Lung (tissue), 12 donors: ENCODE measurements around the gene TAGLN. TPM values are rescaled to one million over a fixed set of nuclear protein-coding genes. Genes with fewer than 3 reads are reported as not detected.

Experiments
- ATAC-seq: fragments of 200-7000 bp; cut with Tn5 transposase; one replicate; pipeline ENCODE4 v1.9.1; 2020; ENCODE audit warnings: moderate number of reproducible peaks; ENCODE audit not compliant: insufficient read depth, low FRiP score
- DNase-seq, 3 donors: peaks; one replicate each; pipeline ENCODE4 v3.0.0-alpha.2; 2013 to 2017
- H3K27ac ChIP-seq, 2 donors: one replicate each; pipeline ENCODE4 v1.5.1; 2013; ENCODE audit warnings: mild to moderate bottlenecking in 2 of 2, moderate library complexity in 2 of 2, control low read depth in 1 of 2, inconsistent platforms in 1 of 2, low read depth in 1 of 2, low read length in 1 of 2
- H3K27me3 ChIP-seq, 3 donors: one replicate each; pipeline ENCODE4 v1.5.1; 2013; ENCODE audit warnings: low read length in 2 of 3; ENCODE audit not compliant: control insufficient read depth in 3 of 3, insufficient read depth in 3 of 3
- H3K36me3 ChIP-seq, 4 donors: one replicate each; pipeline ENCODE4 v1.5.1; 2013; ENCODE audit warnings: low read length in 4 of 4, mild to moderate bottlenecking in 1 of 4, moderate library complexity in 1 of 4; ENCODE audit not compliant: control insufficient read depth in 4 of 4, insufficient read depth in 4 of 4
- H3K4me1 ChIP-seq, 5 donors: one replicate each; pipeline ENCODE4 v1.5.1; 2013; ENCODE audit warnings: low read length in 5 of 5, mild to moderate bottlenecking in 2 of 5, moderate library complexity in 1 of 5; ENCODE audit not compliant: control insufficient read depth in 5 of 5, insufficient read depth in 5 of 5
- H3K4me3 ChIP-seq: one replicate; pipeline ENCODE4 v1.5.1; 2013; ENCODE audit warnings: mild to moderate bottlenecking, control low read depth, moderate library complexity
- H3K9ac ChIP-seq, 2 donors: one replicate each; pipeline ENCODE4 v1.5.1; 2013; ENCODE audit warnings: low read length in 2 of 2, control low read depth in 1 of 2; ENCODE audit not compliant: insufficient read depth in 1 of 2
- H3K9me3 ChIP-seq, 4 donors: one replicate each; pipeline ENCODE4 v1.5.1; 2013; ENCODE audit warnings: low read length in 3 of 4, mild to moderate bottlenecking in 1 of 4, moderate library complexity in 1 of 4; ENCODE audit not compliant: control insufficient read depth in 4 of 4, insufficient read depth in 3 of 4
- CTCF ChIP-seq: IDR thresholded peaks from 2 replicates; pipeline ENCODE4 v1.5.1; 2012; ENCODE audit warnings: mild to moderate bottlenecking; ENCODE audit errors: control extremely low read depth, extremely low read depth
- WGBS, 2 donors: extraction: QIAGEN DNeasy Blood & Tissue Kit; methylation state at CpG; one replicate each; pipeline ENCODE4 v1.1.7; 2013; 5-methylcytosine and 5-hydroxymethylcytosine counted together
- polyA plus RNA-seq, 2 donors: library from polyadenylated mRNA; stranded (reverse); fragments of 200-250 nt; gene quantifications; one replicate each; pipeline ENCODE4 v1.2.1, GENCODE V29; 2013
- total RNA-seq, 2 donors: library from RNA; depleted of rRNA in 1 of 2; stranded (reverse); fragments of >200 nt in 1 of 2; gene quantifications; one replicate each; pipeline ENCODE4 v1.2.1, GENCODE V29; 2014 to 2021
- donor health status: control.
- donor health status: control.
- donor health status: Bipolar disorder and iron deficiency.
- donor health status: healthy.
- donor health status: DM: yes; HTN: yes; CAD: no.

The TAGLN gene
- total and polyA plus RNA-seq, 4 donors, result 172 to 683 (median 519) TPM

GRCh38 chr11:117194267-117194666 lies 4.9 kb upstream of the TAGLN start:
- Histone ChIP-seq H3K27me3 (no peaks in the 10 kb centered on the region), H3K9ac (no peak overlapping the region), H3K4me3 (no peak overlapping the region), H3K9me3 (no peaks in the 10 kb centered on the region), H3K4me1 (peaks cover 0 to 10% (median 0%) of the 10 kb centered on the region in 5 donors), H3K36me3 (peaks cover 4 to 49% (median 11%) of the 10 kb centered on the region in 4 donors), H3K27ac (no peak overlapping the region)
- DNase-seq (no peak), ATAC-seq (no peak)
- no peak for TF ChIP-seq CTCF
- 88 to 93% methylated on average over 5 of the region's 5 CpGs for WGBS, 2 donors

- Histone ChIP-seq H3K9ac (no peak overlapping the region), H3K27ac (peak overlapping the region in 1 of 2 donors; percentile 38), H3K4me1 (peaks cover 0 to 12% (median 0%) of the 10 kb centered on the region in 5 donors), H3K9me3 (no peaks in the 10 kb centered on the region), H3K27me3 (no peaks in the 10 kb centered on the region), H3K4me3 (no peak overlapping the region), H3K36me3 (peaks cover 4 to 39% (median 10%) of the 10 kb centered on the region in 4 donors)
- ATAC-seq (no peak), DNase-seq (no peak)
- WGBS, 2 donors, result 84 to 85% methylated on average over 4 of the region's 4 CpGs
- no peak for TF ChIP-seq CTCF
Measured at GRCh38 chr11:117195258-117195657, 3.9 kb upstream of the TAGLN start.

GRCh38 chr11:117195761-117196160 lies 3.4 kb upstream of the TAGLN start:
- no peaks in the 10 kb centered on the region for H3K27me3 ChIP-seq
- TF ChIP-seq CTCF, result no peak
- H3K4me1 ChIP-seq, result peaks cover 0 to 12% (median 0%) of the 10 kb centered on the region in 5 donors
- 83 to 84% methylated on average over 19 of the region's 19 CpGs for WGBS, 2 donors
- DNase-seq (no peak), ATAC-seq (no peak)
- no peak overlapping the region for H3K9ac ChIP-seq
- peaks cover 0 to 35% (median 8%) of the 10 kb centered on the region in 4 donors for H3K36me3 ChIP-seq
- no peak overlapping the region for H3K27ac ChIP-seq
- H3K9me3 ChIP-seq, result no peaks in the 10 kb centered on the region
- no peak overlapping the region for H3K4me3 ChIP-seq

GRCh38 chr11:117197006-117197405 lies 2.2 kb upstream of the TAGLN start:
- no peak overlapping the region for H3K27ac ChIP-seq
- H3K9ac ChIP-seq, result no peak overlapping the region
- DNase-seq (no peak), ATAC-seq (no peak)
- no peaks in the 10 kb centered on the region for H3K9me3 ChIP-seq
- H3K36me3 ChIP-seq, result peaks cover 0 to 28% (median 6%) of the 10 kb centered on the region in 4 donors
- H3K27me3 ChIP-seq, result no peaks in the 10 kb centered on the region
- H3K4me1 ChIP-seq, result peaks cover 0 to 15% (median 0%) of the 10 kb centered on the region in 5 donors
- TF ChIP-seq CTCF, result no peak
- no peak overlapping the region for H3K4me3 ChIP-seq
- 94 to 96% methylated on average over 7 of the region's 7 CpGs for WGBS, 2 donors
